ENCODE results near the gene SPRR4.

- TF ChIP-seq POLR2A (IDR thresholded peaks at IDR 0.05; ENCODE audit: low read length) (no peak), GATA1 (IDR thresholded peaks at IDR 0.05; ENCODE audit: low read depth, low read length) (no peak)
Observed at GRCh38 chr1:152957561-152957960, 12.9 kb upstream of the SPRR4 start.
